Trophoblast cell (in vitro differentiated cells and primary cell): ENCODE data around the gene ARFIP2.
A peak's percentile ranks its signal among the peaks of the same experiment; 100 is the strongest.

Experiments
- DNase-seq, 2 donors: peaks; one replicate each; pipeline ENCODE4 v3.0.0-alpha.2; 2016
- H2AFZ ChIP-seq: 2 replicates; pipeline ENCODE4 v1.6.1; 2013; ENCODE audit warnings: low read length, moderate library complexity, mild to moderate bottlenecking; ENCODE audit not compliant: insufficient read depth, poor library complexity
- H2AK5ac ChIP-seq: 2 replicates; pipeline ENCODE4 v1.6.1; 2013; ENCODE audit warnings: mild to moderate bottlenecking, low read length
- H2BK120ac ChIP-seq: 2 replicates; pipeline ENCODE4 v1.6.1; 2013; ENCODE audit warnings: low read length, mild to moderate bottlenecking, moderate library complexity; ENCODE audit not compliant: insufficient read depth, poor library complexity
- H2BK12ac ChIP-seq: 2 replicates; pipeline ENCODE4 v1.6.1; 2013; ENCODE audit warnings: mild to moderate bottlenecking, low read length, moderate library complexity
- H2BK5ac ChIP-seq: 2 replicates; pipeline ENCODE4 v1.6.1; 2013; ENCODE audit warnings: low read length, low read depth, moderate library complexity, mild to moderate bottlenecking; ENCODE audit not compliant: poor library complexity
- H3K14ac ChIP-seq: 2 replicates; pipeline ENCODE4 v1.6.1; 2013; ENCODE audit warnings: mild to moderate bottlenecking, low read length
- H3K18ac ChIP-seq: 2 replicates; pipeline ENCODE4 v1.6.1; 2013; ENCODE audit warnings: mild to moderate bottlenecking, low read length
- H3K23ac ChIP-seq: 2 replicates; pipeline ENCODE4 v1.6.1; 2013; ENCODE audit warnings: low read length
- H3K27ac ChIP-seq: 2 replicates; pipeline ENCODE4 v1.5.1; 2013; ENCODE audit warnings: low read depth, mild to moderate bottlenecking, inconsistent platforms, low read length, moderate library complexity
- H3K27me3 ChIP-seq: 2 replicates; pipeline ENCODE4 v1.6.1; 2013; ENCODE audit warnings: inconsistent platforms, mild to moderate bottlenecking, low read length, moderate library complexity; ENCODE audit not compliant: insufficient read depth
- H3K36me3 ChIP-seq, 2 experiments: 1 replicate in 1 of 2; 2 replicates in 1 of 2; pipeline ENCODE4 v1.6.1; 2013; ENCODE audit warnings: low read length in 2 of 2, mild to moderate bottlenecking in 2 of 2, moderate library complexity in 1 of 2; ENCODE audit not compliant: insufficient read depth in 2 of 2, control insufficient read depth in 1 of 2
- H3K4ac ChIP-seq: 2 replicates; pipeline ENCODE4 v1.6.1; 2013; ENCODE audit warnings: low read depth, mild to moderate bottlenecking, low read length, moderate library complexity
- H3K4me1 ChIP-seq, 2 experiments: 1 replicate in 1 of 2; 2 replicates in 1 of 2; pipeline ENCODE4 v1.6.1; 2013; ENCODE audit warnings: low read length in 2 of 2, mild to moderate bottlenecking in 2 of 2, moderate library complexity in 1 of 2; ENCODE audit not compliant: insufficient read depth in 2 of 2, control insufficient read depth in 1 of 2
- H3K4me2 ChIP-seq: 2 replicates; pipeline ENCODE4 v1.6.1; 2013; ENCODE audit warnings: inconsistent platforms, mild to moderate bottlenecking, low read length, moderate library complexity
- H3K4me3 ChIP-seq: 2 replicates; pipeline ENCODE4 v1.5.1; 2013; ENCODE audit warnings: mild to moderate bottlenecking, low read depth, low read length, inconsistent platforms
- H3K79me1 ChIP-seq: one replicate; pipeline ENCODE4 v1.6.1; 2013; ENCODE audit warnings: low read length
- H3K79me2 ChIP-seq: 2 replicates; pipeline ENCODE4 v1.6.1; 2013; ENCODE audit warnings: low read length, mild to moderate bottlenecking; ENCODE audit not compliant: control insufficient read depth, insufficient read depth, poor library complexity
- H3K9ac ChIP-seq: 2 replicates; pipeline ENCODE4 v1.6.1; 2013; ENCODE audit warnings: mild to moderate bottlenecking, low read length
- H3K9me3 ChIP-seq: 2 replicates; pipeline ENCODE4 v1.6.1; 2013; ENCODE audit warnings: low read depth, mild to moderate bottlenecking, control low read depth, inconsistent platforms, low read length; ENCODE audit not compliant: insufficient read depth
- H4K12ac ChIP-seq: 2 replicates; pipeline ENCODE4 v1.6.1; 2013; ENCODE audit warnings: low read depth, mild to moderate bottlenecking, low read length, moderate library complexity
- H4K8ac ChIP-seq: 2 replicates; pipeline ENCODE4 v1.6.1; 2013; ENCODE audit warnings: low read depth, mild to moderate bottlenecking, low read length, moderate library complexity
- H4K91ac ChIP-seq: one replicate; pipeline ENCODE4 v1.6.1; 2013; ENCODE audit warnings: low read depth, mild to moderate bottlenecking, low read length, moderate library complexity
- WGBS: extraction: QIAGEN DNeasy Blood & Tissue Kit; methylation state at CpG from one replicate; pipeline ENCODE4 v1.1.7; 2013; ENCODE audit warnings: missing lambda C conversion rate; ENCODE audit not compliant: insufficient read length, insufficient coverage; ENCODE audit errors: extremely low coverage; 5-methylcytosine and 5-hydroxymethylcytosine counted together

The ARFIP2 gene

DNA sequence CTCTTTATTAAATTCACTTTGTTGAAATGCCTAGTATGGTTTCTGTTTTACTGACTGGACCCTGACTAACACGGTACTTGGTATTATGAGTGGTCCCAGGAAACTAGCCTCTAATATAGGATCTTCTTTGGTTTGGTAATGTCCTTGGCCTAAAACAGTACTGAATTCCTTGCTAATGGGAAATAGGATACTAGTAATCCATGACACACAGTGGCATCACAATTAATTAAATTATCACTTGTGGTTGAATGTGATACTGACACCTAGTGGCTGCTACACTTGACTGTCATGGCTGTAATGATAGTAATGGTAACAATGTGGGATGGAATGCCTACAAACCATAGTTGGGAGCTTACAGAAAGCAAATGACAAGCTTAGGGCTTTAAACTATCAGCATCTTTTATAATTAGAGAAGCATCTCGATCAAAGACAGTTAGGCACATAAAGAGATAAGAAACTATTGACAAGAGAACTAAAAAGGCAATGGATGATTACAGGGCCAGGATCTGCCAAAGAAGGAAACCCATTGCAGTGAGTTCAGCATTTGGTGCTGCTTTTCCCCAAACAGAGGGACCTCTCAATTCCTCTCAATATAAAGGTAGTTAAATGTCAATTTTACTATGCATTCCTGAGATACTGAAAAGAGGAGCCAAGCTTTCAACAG lies 24.6 kb upstream of the ARFIP2 start:
- no peak overlapping the region for H3K27ac ChIP-seq
- no peak overlapping the region for H3K4me2 ChIP-seq
- H3K9me3 ChIP-seq: no peaks in the 10 kb centered on the region
- no peak overlapping the region for H4K91ac ChIP-seq
- no peak overlapping the region for H2BK5ac ChIP-seq
- H3K36me3 ChIP-seq: peaks cover 9 to 11% of the 10 kb centered on the region in 2 experiments
- no peak overlapping the region for H2AFZ ChIP-seq
- peak; percentile 10 to 70 for DNase-seq
- no peaks in the 10 kb centered on the region for H3K4me1 ChIP-seq
- H3K4me3 ChIP-seq: no peak overlapping the region
- H3K79me2 ChIP-seq: no peaks in the 10 kb centered on the region
- no peak overlapping the region for H3K9ac ChIP-seq
- no peak overlapping the region for H4K8ac ChIP-seq
- no peak overlapping the region for H3K18ac ChIP-seq
- H3K23ac ChIP-seq: no peak overlapping the region
- H2BK120ac ChIP-seq: no peak overlapping the region
- H3K79me1 ChIP-seq: no peaks in the 10 kb centered on the region
- WGBS: no CpG with 5 or more reads among the region's 2 CpGs
- no peaks in the 10 kb centered on the region for H3K27me3 ChIP-seq
- H2AK5ac ChIP-seq: no peak overlapping the region
- H4K12ac ChIP-seq: no peak overlapping the region
- H3K14ac ChIP-seq: no peak overlapping the region
- no peak overlapping the region for H3K4ac ChIP-seq
- no peak overlapping the region for H2BK12ac ChIP-seq

DNA sequence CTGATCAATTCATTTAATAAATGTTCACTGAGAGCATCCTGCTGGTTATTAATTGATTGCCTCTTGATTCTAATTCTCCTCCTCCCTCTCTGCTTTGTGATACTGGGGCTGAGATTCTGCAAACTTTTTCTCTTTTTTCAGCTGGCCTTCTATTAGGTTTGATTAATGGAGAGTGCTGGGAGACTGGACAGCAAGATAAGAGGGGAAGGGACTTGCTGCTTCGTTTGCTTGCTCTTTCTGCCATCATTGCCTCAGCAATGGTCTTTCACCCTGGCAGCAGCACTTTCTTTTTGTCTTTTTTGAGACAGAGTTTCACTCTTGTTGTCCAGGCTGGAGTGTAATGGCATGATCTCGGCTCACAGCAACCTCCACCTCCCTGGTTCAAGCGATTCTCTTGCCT lies 23.0 kb upstream of the ARFIP2 start:
- DNase-seq: no peak
- Histone ChIP-seq H2BK120ac (no peak overlapping the region), H3K9me3 (no peaks in the 10 kb centered on the region), H3K4me3 (no peak overlapping the region), H3K4me2 (no peak overlapping the region), H3K9ac (no peak overlapping the region), H3K27me3 (no peaks in the 10 kb centered on the region), H2AFZ (no peak overlapping the region), H3K4me1 (no peaks in the 10 kb centered on the region), H2AK5ac (no peak overlapping the region), H3K23ac (no peak overlapping the region), H4K12ac (no peak overlapping the region), H3K79me2 (no peaks in the 10 kb centered on the region), H4K8ac (no peak overlapping the region), H3K36me3 (peaks cover 11% of the 10 kb centered on the region in 2 experiments), H3K14ac (no peak overlapping the region), H2BK12ac (no peak overlapping the region), H2BK5ac (no peak overlapping the region), H3K27ac (no peak overlapping the region), H3K4ac (no peak overlapping the region), H4K91ac (no peak overlapping the region), H3K18ac (no peak overlapping the region), H3K79me1 (no peaks in the 10 kb centered on the region)
- no CpG with 5 or more reads among the region's 3 CpGs for WGBS

DNA sequence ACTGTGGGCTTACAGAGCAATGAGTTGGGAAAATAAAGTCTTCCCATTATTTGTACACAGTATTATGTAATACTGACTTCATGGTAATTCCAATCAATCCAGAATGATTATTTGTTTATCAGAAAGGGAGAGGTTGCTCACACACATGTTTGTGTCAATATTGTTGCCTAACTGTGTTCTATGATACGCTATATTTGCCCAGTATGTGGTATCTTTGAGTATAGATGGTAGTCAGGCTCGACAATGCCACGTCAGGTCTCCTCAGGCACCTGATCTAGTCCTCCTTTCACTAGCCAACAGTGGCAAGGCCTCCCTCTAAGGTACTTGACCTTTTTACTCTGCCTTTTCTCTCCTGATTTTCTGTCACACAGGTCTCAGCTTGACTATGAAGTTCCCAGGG lies 21.3 kb upstream of the ARFIP2 start:
- Histone ChIP-seq H2AK5ac (no peak overlapping the region), H3K14ac (no peak overlapping the region), H3K36me3 (peaks cover 19 to 22% of the 10 kb centered on the region in 2 experiments), H3K23ac (no peak overlapping the region), H3K79me1 (no peaks in the 10 kb centered on the region), H3K9ac (no peak overlapping the region), H2BK120ac (no peak overlapping the region), H2AFZ (no peak overlapping the region), H3K4me2 (no peak overlapping the region), H3K27me3 (no peaks in the 10 kb centered on the region), H3K79me2 (no peaks in the 10 kb centered on the region), H4K12ac (no peak overlapping the region), H2BK12ac (no peak overlapping the region), H2BK5ac (no peak overlapping the region), H3K4me1 (no peaks in the 10 kb centered on the region), H4K91ac (no peak overlapping the region), H3K27ac (no peak overlapping the region), H3K9me3 (no peaks in the 10 kb centered on the region), H3K18ac (no peak overlapping the region), H3K4ac (no peak overlapping the region), H3K4me3 (no peak overlapping the region), H4K8ac (no peak overlapping the region)
- no CpG with 5 or more reads among the region's 3 CpGs for WGBS
- no peak for DNase-seq

DNA sequence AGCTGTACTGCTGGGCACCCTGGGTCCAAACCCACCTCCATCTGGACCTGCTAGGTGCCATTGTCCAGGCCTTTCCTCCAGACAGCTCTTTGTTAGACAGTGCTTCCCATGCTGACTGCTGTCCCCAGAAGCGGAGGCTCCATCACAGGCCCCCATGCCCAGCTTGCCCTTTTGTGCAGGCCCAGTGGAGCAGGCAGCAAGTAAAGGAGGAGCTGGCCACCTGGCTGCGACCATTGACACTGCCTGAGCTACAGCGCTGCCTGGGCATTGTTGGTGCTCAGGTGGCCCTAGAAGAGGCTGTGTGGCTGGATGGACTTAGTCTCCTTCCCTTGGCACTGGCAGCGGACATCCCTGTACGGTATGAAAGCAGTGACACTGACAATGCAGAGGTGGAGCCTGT lies 17.4 kb upstream of the ARFIP2 start:
- H3K79me2 ChIP-seq: no peaks in the 10 kb centered on the region
- H3K27me3 ChIP-seq: no peaks in the 10 kb centered on the region
- H2BK5ac ChIP-seq: no peak overlapping the region
- H4K8ac ChIP-seq: no peak overlapping the region
- no peak overlapping the region for H2AK5ac ChIP-seq
- H4K91ac ChIP-seq: no peak overlapping the region
- peaks cover 18 to 23% of the 10 kb centered on the region in 2 experiments for H3K36me3 ChIP-seq
- no peak for DNase-seq
- no peak overlapping the region for H3K27ac ChIP-seq
- no peak overlapping the region for H2BK12ac ChIP-seq
- no peak overlapping the region for H2AFZ ChIP-seq
- WGBS: no CpG with 5 or more reads among the region's 5 CpGs
- no peaks in the 10 kb centered on the region for H3K9me3 ChIP-seq
- no peak overlapping the region for H3K23ac ChIP-seq
- H4K12ac ChIP-seq: no peak overlapping the region
- H3K14ac ChIP-seq: no peak overlapping the region
- H3K4me1 ChIP-seq: no peaks in the 10 kb centered on the region
- H3K4me2 ChIP-seq: no peak overlapping the region
- H3K18ac ChIP-seq: no peak overlapping the region
- no peak overlapping the region for H2BK120ac ChIP-seq
- H3K79me1 ChIP-seq: no peaks in the 10 kb centered on the region
- H3K9ac ChIP-seq: no peak overlapping the region
- no peak overlapping the region for H3K4me3 ChIP-seq
- no peak overlapping the region for H3K4ac ChIP-seq
